IMR-90 (cell line): ENCODE measurements around the gene CMA1. TPM values are rescaled to one million over a fixed set of nuclear protein-coding genes. Genes with fewer than 3 reads are reported as not detected.

Experiments used
- ATAC-seq: fragments of 200-7000 bp; cut with Tn5 transposase; 2 replicates; pipeline ENCODE4 v1.9.1; 2020; ENCODE audit warnings: low read depth, mild to moderate bottlenecking, moderate library complexity
- BruUV-seq: library from RNA; stranded (reverse); fragments of 400-500 nt; replicated peaks from 2 replicates; lab custom pipeline; 2021; lab: Mats Ljungman, UMichigan
- CTCF ChIA-PET: fragments of 300-600 bp; formaldehyde crosslinking; extraction: SDS; loops from one replicate; lab custom pipeline; 2021; ENCODE audit warnings: antibody characterized with exemption; lab: Yijun Ruan, JAX
- POLR2A ChIA-PET: fragments of 300-600 bp; sonication (Branson Sonifier 250); formaldehyde crosslinking; loops from one replicate; lab custom pipeline; 2022; ENCODE audit warnings: antibody characterized with exemption; ENCODE audit not compliant: unreplicated experiment; lab: Charles Lee
- DNase-seq: peaks from one replicate; pipeline ENCODE4 v3.0.0; 2013
- H2AFZ ChIP-seq: replicated peaks from 2 replicates; pipeline ENCODE3; 2013; ENCODE audit warnings: low read length, mild to moderate bottlenecking; ENCODE audit not compliant: poor library complexity
- H2AK5ac ChIP-seq: 2 replicates; pipeline ENCODE4 v1.6.1; 2013; ENCODE audit warnings: low read depth, low read length, inconsistent platforms
- H2AK9ac ChIP-seq: replicated peaks from 2 replicates; pipeline ENCODE3; 2013; ENCODE audit warnings: mild to moderate bottlenecking, low read depth, low read length, moderate library complexity; ENCODE audit not compliant: poor library complexity
- H2BK120ac ChIP-seq: 2 replicates; pipeline ENCODE4 v1.6.1; 2013; ENCODE audit warnings: low read depth, low read length, inconsistent platforms
- H2BK15ac ChIP-seq: 3 replicates; pipeline ENCODE4 v1.6.1; 2013; ENCODE audit warnings: low read depth, low read length, inconsistent platforms
- H2BK20ac ChIP-seq: 2 replicates; pipeline ENCODE4 v1.6.1; 2013; ENCODE audit warnings: low read depth, mild to moderate bottlenecking, inconsistent platforms, low read length, moderate library complexity
- H2BK5ac ChIP-seq: 2 replicates; pipeline ENCODE4 v1.6.1; 2013; ENCODE audit warnings: mild to moderate bottlenecking, low read depth, low read length, inconsistent platforms; ENCODE audit not compliant: poor library complexity, severe bottlenecking
- H3K14ac ChIP-seq: replicated peaks from 2 replicates; pipeline ENCODE4 v1.6.1; 2013; ENCODE audit warnings: low read depth, low read length, inconsistent platforms
- H3K18ac ChIP-seq: 2 replicates; pipeline ENCODE4 v1.6.1; 2013; ENCODE audit warnings: low read depth, low read length, control low read depth
- H3K23ac ChIP-seq: 2 replicates; pipeline ENCODE4 v1.6.1; 2013; ENCODE audit warnings: low read depth, low read length, inconsistent platforms
- H3K27ac ChIP-seq: 2 replicates; pipeline ENCODE4 v1.5.1; 2013; ENCODE audit warnings: mild to moderate bottlenecking, control low read depth, low read length; ENCODE audit not compliant: insufficient read depth
- H3K27me3 ChIP-seq: 2 replicates; pipeline ENCODE4 v1.6.1; 2013; ENCODE audit warnings: low read length; ENCODE audit not compliant: control insufficient read depth, insufficient read depth
- H3K36me3 ChIP-seq: 2 replicates; pipeline ENCODE4 v1.6.1; 2013; ENCODE audit warnings: low read length, mixed read lengths; ENCODE audit not compliant: control insufficient read depth, insufficient read depth
- H3K4ac ChIP-seq: 2 replicates; pipeline ENCODE4 v1.6.1; 2013; ENCODE audit warnings: low read depth, low read length, inconsistent platforms
- H3K4me1 ChIP-seq: 2 replicates; pipeline ENCODE4 v1.6.1; 2013; ENCODE audit warnings: low read length, mixed read lengths; ENCODE audit not compliant: control insufficient read depth, insufficient read depth
- H3K4me2 ChIP-seq: 2 replicates; pipeline ENCODE4 v1.6.1; 2013; ENCODE audit warnings: low read depth, mild to moderate bottlenecking, control low read depth, low read length, moderate library complexity
- H3K4me3 ChIP-seq: 2 replicates; pipeline ENCODE4 v1.5.1; 2013; ENCODE audit warnings: low read depth, mild to moderate bottlenecking, control low read depth, low read length, moderate library complexity; ENCODE audit not compliant: insufficient read depth
- H3K56ac ChIP-seq: 2 replicates; pipeline ENCODE4 v1.6.1; 2013; ENCODE audit warnings: low read length, inconsistent platforms; ENCODE audit not compliant: insufficient read depth; ENCODE audit errors: extremely low read depth
- H3K79me1 ChIP-seq, 2 experiments: 2 replicates each; pipeline ENCODE4 v1.6.1; 2013; ENCODE audit warnings: low read length in 2 of 2, inconsistent platforms in 1 of 2, low read depth in 1 of 2
- H3K9ac ChIP-seq: 2 replicates; pipeline ENCODE4 v1.6.1; 2013; ENCODE audit warnings: low read depth, low read length, control low read depth
- H3K9me1 ChIP-seq: 2 replicates; pipeline ENCODE4 v1.6.1; 2013; ENCODE audit warnings: low read length, inconsistent platforms; ENCODE audit not compliant: insufficient read depth
- H3K9me3 ChIP-seq: 2 replicates; pipeline ENCODE4 v1.6.1; 2013; ENCODE audit warnings: low read length; ENCODE audit not compliant: control insufficient read depth, insufficient read depth
- H4K20me1 ChIP-seq: 2 replicates; pipeline ENCODE4 v1.6.1; 2013; ENCODE audit warnings: low read length, inconsistent platforms; ENCODE audit not compliant: insufficient read depth
- H4K5ac ChIP-seq: 2 replicates; pipeline ENCODE4 v1.6.1; 2013; ENCODE audit warnings: mild to moderate bottlenecking, low read depth, low read length, control low read depth
- H4K8ac ChIP-seq, 2 experiments: 2 replicates each; pipeline ENCODE4 v1.6.1; 2013; ENCODE audit warnings: low read depth in 2 of 2, low read length in 2 of 2, control low read depth in 1 of 2, inconsistent platforms in 1 of 2
- H4K91ac ChIP-seq: 2 replicates; pipeline ENCODE4 v1.6.1; 2013; ENCODE audit warnings: low read depth, low read length, inconsistent platforms; ENCODE audit not compliant: insufficient read depth
- BHLHE40 ChIP-seq: fragments of 150-350 bp; IDR thresholded peaks from 2 replicates; pipeline ENCODE4 v1.6.1; 2016; ENCODE audit warnings: mild to moderate bottlenecking, low read depth, low read length
- CEBPB ChIP-seq: IDR thresholded peaks from 2 replicates; pipeline ENCODE4 v1.6.1; 2012; ENCODE audit warnings: low read depth, low read length, improper control_type of control experiment
- FOS ChIP-seq: fragments of 150-350 bp; IDR thresholded peaks from 2 replicates; pipeline ENCODE4 v1.6.1; 2016; ENCODE audit warnings: low read depth, low read length
- MAFK ChIP-seq: IDR thresholded peaks from 2 replicates; pipeline ENCODE4 v1.6.1; 2012; ENCODE audit warnings: low read depth, low read length, improper control_type of control experiment
- MAZ ChIP-seq: IDR thresholded peaks from 2 replicates; pipeline ENCODE4 v1.6.1; 2012; ENCODE audit warnings: low read depth, mild to moderate bottlenecking, low read length, improper control_type of control experiment, moderate library complexity, borderline replicate concordance
- MXI1 ChIP-seq: IDR thresholded peaks from 2 replicates; pipeline ENCODE4 v1.6.1; 2012; ENCODE audit warnings: low read depth, mild to moderate bottlenecking, low read length, moderate library complexity, borderline replicate concordance
- NFE2L2 ChIP-seq: fragments of 150-350 bp; IDR thresholded peaks from 2 replicates; pipeline ENCODE4 v1.6.1; 2016; ENCODE audit warnings: low read depth, mild to moderate bottlenecking, low read length
- POLR2A ChIP-seq: IDR thresholded peaks from 2 replicates; pipeline ENCODE4 v1.6.1; 2012; ENCODE audit warnings: mild to moderate bottlenecking, low read depth, low read length
- RCOR1 ChIP-seq: IDR thresholded peaks from 2 replicates; pipeline ENCODE4 v1.6.1; 2012; ENCODE audit warnings: mild to moderate bottlenecking, low read length, improper control_type of control experiment; ENCODE audit not compliant: insufficient replicate concordance
- RFX5 ChIP-seq: IDR thresholded peaks from 2 replicates; pipeline ENCODE4 v1.8.0; 2012; ENCODE audit warnings: low read depth, mild to moderate bottlenecking, low read length, moderate library complexity
- SMC3 ChIP-seq: fragments of 150-350 bp; IDR thresholded peaks from 2 replicates; pipeline ENCODE4 v1.6.1; 2016; ENCODE audit warnings: low read depth, mild to moderate bottlenecking, antibody characterized with exemption, low read length, moderate library complexity
- WGBS, 2 experiments: methylation state at CpG; one replicate each; pipeline versions ENCODE4 v1.1.5 to v1.1.7; 2013; ENCODE audit warnings: missing lambda C conversion rate in 2 of 2; ENCODE audit not compliant: insufficient read length in 1 of 2; ENCODE audit errors: extremely low coverage in 2 of 2; 5-methylcytosine and 5-hydroxymethylcytosine counted together
- dilution Hi-C: fragments of 300-500 bp; cut with HindIII; formaldehyde crosslinking; loops from one replicate; pipeline ENCODE4 v1.14.3; 2018; ENCODE audit warnings: low sequenced_read_pairs; ENCODE audit not compliant: unreplicated experiment
- in situ Hi-C: fragments of 300-500 bp; cut with MboI; formaldehyde crosslinking; loops from 3 replicates; pipeline ENCODE4 v1.14.3; 2019; ENCODE audit warnings: low sequenced_read_pairs, inconsistent platforms, mixed read lengths
- intact Hi-C: fragments of 100-400 bp; cut with micrococcal nuclease; formaldehyde crosslinking; loops from 2 replicates; pipeline ENCODE4 v1.10.0; 2022
- polyA plus RNA-seq, 3 experiments: library from polyadenylated mRNA; depleted of rRNA; stranded (reverse); fragments of >200 nt; gene quantifications; 2 replicates each; pipeline ENCODE4 v1.2.3, GENCODE V29; 2012; ENCODE audit warnings: low replicate concordance in 1 of 3
- total RNA-seq: library from RNA; depleted of rRNA; stranded (reverse); fragments of >200 nt; gene quantifications from 2 replicates; pipeline ENCODE4 v1.2.3, GENCODE V29; 2012
- TF ChIP-seq, protein P1 (sequence below): conservative IDR thresholded peaks from 2 replicates; pipeline ENCODE4 v1.5.1; 2012; ENCODE audit warnings: mild to moderate bottlenecking, low read depth, low read length, improper control_type of control experiment
- TF ChIP-seq, protein P2 (sequence below): fragments of 150-350 bp; IDR thresholded peaks from 2 replicates; pipeline ENCODE4 v1.6.1; 2016; ENCODE audit warnings: low read depth, mild to moderate bottlenecking, low read length, moderate library complexity, borderline replicate concordance

CMA1 gene
- total and polyA plus RNA-seq, 2 of the 4 experiments (the other 2 are of a cell fraction): not detected

DNA sequence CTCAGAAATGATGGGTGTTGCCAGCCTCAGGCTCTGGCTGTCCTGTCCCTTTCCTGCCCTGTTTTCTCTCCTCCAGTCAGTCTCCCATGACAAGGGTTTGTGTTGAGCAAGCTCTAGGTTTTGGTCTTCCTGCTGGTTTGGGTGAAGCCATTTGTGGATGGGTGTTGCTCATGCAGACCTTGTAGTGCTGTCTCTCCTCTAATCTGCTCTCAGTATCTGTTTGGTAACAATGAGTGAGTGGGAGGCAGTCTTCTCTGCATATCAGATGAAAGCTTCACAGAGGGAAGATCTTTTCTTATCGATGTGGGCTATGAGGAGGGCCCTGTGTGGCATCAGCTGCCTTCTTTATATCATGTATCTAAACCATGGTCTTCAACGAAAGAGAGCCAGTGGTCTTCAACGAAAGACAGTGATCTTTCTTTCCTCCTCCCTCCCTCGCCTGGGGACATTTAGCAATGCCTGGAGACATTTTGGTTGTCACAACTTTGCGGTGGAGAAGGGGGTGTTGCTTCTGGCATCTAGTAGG is 3.6 kb downstream of the CMA1 start:
- dilution Hi-C loops: no loop called here
- Histone ChIP-seq H3K4me3 (no peak overlapping the region), H3K56ac (no peak overlapping the region), H2AFZ (no peak overlapping the region), H3K27ac (no peak overlapping the region), H4K8ac (no peak overlapping the region), H4K91ac (no peak overlapping the region), H2BK120ac (no peak overlapping the region), H3K4ac (no peak overlapping the region), H3K79me1 (no peaks in the 10 kb centered on the region), H3K14ac (no peak overlapping the region), H2AK5ac (no peak overlapping the region), H3K4me2 (no peak overlapping the region), H2AK9ac (no peak overlapping the region), H2BK5ac (no peak overlapping the region), H3K9ac (no peak overlapping the region), H3K27me3 (no peaks in the 10 kb centered on the region), H4K5ac (no peak overlapping the region), H2BK20ac (no peak overlapping the region), H3K9me3 (no peaks in the 10 kb centered on the region), H3K36me3 (no peaks in the 10 kb centered on the region), H2BK15ac (no peak overlapping the region), H3K9me1 (no peaks in the 10 kb centered on the region), H4K20me1 (no peaks in the 10 kb centered on the region), H3K18ac (no peak overlapping the region), H3K4me1 (no peaks in the 10 kb centered on the region), H3K23ac (no peak overlapping the region)
- in situ Hi-C loops: no loop called here
- CTCF ChIA-PET: interaction anchor here (0.6 kb wide), 2 partner anchors 8 to 945 kb away, joined by 4 to 5 read pairs; no protein-coding TSS in a partner anchor
- POLR2A ChIA-PET: no interaction called here
- no peak for DNase-seq
- TF ChIP-seq SMC3: no peak
- TF ChIP-seq MAZ: no peak
- no peak for TF ChIP-seq CEBPB
- no peak for TF ChIP-seq RCOR1
- TF ChIP-seq MXI1: no peak
- TF ChIP-seq RFX5: no peak
- no peak for TF ChIP-seq MAFK
- TF ChIP-seq, protein P1, sequence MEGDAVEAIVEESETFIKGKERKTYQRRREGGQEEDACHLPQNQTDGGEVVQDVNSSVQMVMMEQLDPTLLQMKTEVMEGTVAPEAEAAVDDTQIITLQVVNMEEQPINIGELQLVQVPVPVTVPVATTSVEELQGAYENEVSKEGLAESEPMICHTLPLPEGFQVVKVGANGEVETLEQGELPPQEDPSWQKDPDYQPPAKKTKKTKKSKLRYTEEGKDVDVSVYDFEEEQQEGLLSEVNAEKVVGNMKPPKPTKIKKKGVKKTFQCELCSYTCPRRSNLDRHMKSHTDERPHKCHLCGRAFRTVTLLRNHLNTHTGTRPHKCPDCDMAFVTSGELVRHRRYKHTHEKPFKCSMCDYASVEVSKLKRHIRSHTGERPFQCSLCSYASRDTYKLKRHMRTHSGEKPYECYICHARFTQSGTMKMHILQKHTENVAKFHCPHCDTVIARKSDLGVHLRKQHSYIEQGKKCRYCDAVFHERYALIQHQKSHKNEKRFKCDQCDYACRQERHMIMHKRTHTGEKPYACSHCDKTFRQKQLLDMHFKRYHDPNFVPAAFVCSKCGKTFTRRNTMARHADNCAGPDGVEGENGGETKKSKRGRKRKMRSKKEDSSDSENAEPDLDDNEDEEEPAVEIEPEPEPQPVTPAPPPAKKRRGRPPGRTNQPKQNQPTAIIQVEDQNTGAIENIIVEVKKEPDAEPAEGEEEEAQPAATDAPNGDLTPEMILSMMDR: no peak
- TF ChIP-seq BHLHE40: no peak
- no peak for TF ChIP-seq NFE2L2
- TF ChIP-seq POLR2A: no peak
- TF ChIP-seq, protein P2, sequence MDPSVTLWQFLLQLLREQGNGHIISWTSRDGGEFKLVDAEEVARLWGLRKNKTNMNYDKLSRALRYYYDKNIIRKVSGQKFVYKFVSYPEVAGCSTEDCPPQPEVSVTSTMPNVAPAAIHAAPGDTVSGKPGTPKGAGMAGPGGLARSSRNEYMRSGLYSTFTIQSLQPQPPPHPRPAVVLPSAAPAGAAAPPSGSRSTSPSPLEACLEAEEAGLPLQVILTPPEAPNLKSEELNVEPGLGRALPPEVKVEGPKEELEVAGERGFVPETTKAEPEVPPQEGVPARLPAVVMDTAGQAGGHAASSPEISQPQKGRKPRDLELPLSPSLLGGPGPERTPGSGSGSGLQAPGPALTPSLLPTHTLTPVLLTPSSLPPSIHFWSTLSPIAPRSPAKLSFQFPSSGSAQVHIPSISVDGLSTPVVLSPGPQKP: no peak
- no peak for TF ChIP-seq FOS
- intact Hi-C loops: no loop called here
- no TSS peak for BruUV-seq
- ATAC-seq: no peak
- no CpG with 5 or more reads among the region's 5 CpGs for WGBS, 2 experiments
